WTC11 (cell line): ENCODE results near the gene HLA-DQB1. TPM values are rescaled to one million over a fixed set of nuclear protein-coding genes. Genes with fewer than 3 reads are reported as not detected.
"Not testable (repeated sequence)": the region's sequence is repeated elsewhere in the genome, so short reads cannot be mapped to it uniquely, and the experiment has no call there.

Experiments used
- ATAC-seq: fragments of 200-7000 bp; cut with Tn5 transposase; 2 replicates; pipeline ENCODE4 v1.10.0; 2021; ENCODE audit warnings: mild to moderate bottlenecking, moderate library complexity
- CTCF ChIA-PET: fragments of 300-600 bp; sonication (Branson Sonifier 250); formaldehyde crosslinking; loops from one replicate; lab custom pipeline; 2021; ENCODE audit warnings: antibody characterized with exemption; lab: Charles Lee
- POLR2A ChIA-PET: fragments of 350-600 bp; sonication (Branson Sonifier 250); formaldehyde crosslinking; loops from one replicate; lab custom pipeline; 2021; ENCODE audit warnings: antibody characterized with exemption; lab: Charles Lee
- DNase-seq: peaks from one replicate; pipeline ENCODE4 v3.0.0; 2021; ENCODE audit warnings: low spot score
- H3K27ac Mint-ChIP-seq: 2 replicates; pipeline ENCODE4 v1.8.0; 2021; ENCODE audit warnings: mixed read lengths
- H3K27me3 Mint-ChIP-seq: 2 replicates; pipeline ENCODE4 v1.8.0; 2021; ENCODE audit warnings: low read depth, mild to moderate bottlenecking, moderate library complexity, mixed read lengths
- H3K36me3 Mint-ChIP-seq: 2 replicates; pipeline ENCODE4 v1.8.0; 2021; ENCODE audit warnings: mixed read lengths
- H3K4me1 Mint-ChIP-seq: 2 replicates; pipeline ENCODE4 v1.8.0; 2022; ENCODE audit warnings: mixed read lengths
- H3K4me3 Mint-ChIP-seq: 2 replicates; pipeline ENCODE4 v1.8.0; 2021; ENCODE audit warnings: mild to moderate bottlenecking, moderate library complexity, mixed read lengths
- H3K9me3 Mint-ChIP-seq: 2 replicates; pipeline ENCODE4 v1.8.0; 2021; ENCODE audit warnings: mixed read lengths
- CREM ChIP-seq: sonication (generic); formaldehyde crosslinking; IDR thresholded peaks from 2 replicates; pipeline ENCODE4 v1.8.1; 2022; ENCODE audit warnings: mild to moderate bottlenecking, missing genetic modification reagents, moderate library complexity
- ESRRA ChIP-seq: sonication (generic); formaldehyde crosslinking; IDR thresholded peaks from 2 replicates; pipeline ENCODE4 v1.8.1; 2022; ENCODE audit warnings: mild to moderate bottlenecking, missing genetic modification reagents, borderline replicate concordance
- ETV6 ChIP-seq: sonication (generic); formaldehyde crosslinking; IDR thresholded peaks from 2 replicates; pipeline ENCODE4 v1.8.1; 2022; ENCODE audit warnings: mild to moderate bottlenecking, missing genetic modification reagents
- FOXJ3 ChIP-seq: sonication (generic); formaldehyde crosslinking; IDR thresholded peaks from 2 replicates; pipeline ENCODE4 v1.9.0; 2021; ENCODE audit warnings: missing genetic modification reagents, mild to moderate bottlenecking, borderline replicate concordance
- FOXK1 ChIP-seq: sonication (generic); formaldehyde crosslinking; IDR thresholded peaks from 2 replicates; pipeline ENCODE4 v1.8.0; 2022; ENCODE audit warnings: mild to moderate bottlenecking, moderate library complexity, missing genetic modification reagents
- IRF2 ChIP-seq: sonication (generic); formaldehyde crosslinking; IDR thresholded peaks from 2 replicates; pipeline ENCODE4 v1.8.0; 2022; ENCODE audit warnings: low read depth, missing genetic modification reagents, borderline replicate concordance
- NFATC4 ChIP-seq: fragments of 250-450 bp; sonication (Bioruptor Pico); IDR thresholded peaks from 2 replicates; pipeline ENCODE4 v1.9.0; 2021; ENCODE audit warnings: mild to moderate bottlenecking
- NFE2L1 ChIP-seq: sonication (generic); formaldehyde crosslinking; IDR thresholded peaks from 2 replicates; pipeline ENCODE4 v1.8.1; 2023; ENCODE audit warnings: missing genetic modification reagents
- NR2C2 ChIP-seq: sonication (generic); formaldehyde crosslinking; IDR thresholded peaks from 2 replicates; pipeline ENCODE4 v1.8.0; 2022; ENCODE audit warnings: mild to moderate bottlenecking, missing genetic modification reagents
- PRRX2 ChIP-seq: fragments of 250-450 bp; sonication (Bioruptor Pico); IDR thresholded peaks from 2 replicates; pipeline ENCODE4 v1.8.0; 2021; ENCODE audit warnings: mild to moderate bottlenecking
- SMAD4 ChIP-seq: sonication (generic); formaldehyde crosslinking; IDR thresholded peaks from 2 replicates; pipeline ENCODE4 v1.8.0; 2022; ENCODE audit warnings: mild to moderate bottlenecking, missing genetic modification reagents
- SP1 ChIP-seq: sonication (generic); formaldehyde crosslinking; conservative IDR thresholded peaks from 2 replicates; pipeline ENCODE4 v1.8.1; 2022; ENCODE audit warnings: missing genetic modification reagents
- ZNF232 ChIP-seq: sonication (generic); formaldehyde crosslinking; IDR thresholded peaks from 2 replicates; pipeline ENCODE4 v1.8.0; 2022; ENCODE audit warnings: mild to moderate bottlenecking, missing genetic modification reagents
- ZNF671 ChIP-seq: fragments of 250-450 bp; sonication (Bioruptor Pico); IDR thresholded peaks from 2 replicates; pipeline ENCODE4 v1.8.0; 2021; ENCODE audit warnings: mild to moderate bottlenecking
- total RNA-seq: library from RNA; stranded (reverse); gene quantifications from 3 replicates; pipeline ENCODE4 v1.2.3, GENCODE V29; 2021
- TF ChIP-seq, protein P1 (sequence below): sonication (generic); formaldehyde crosslinking; IDR thresholded peaks from 2 replicates; pipeline ENCODE4 v1.8.0; 2022; ENCODE audit warnings: missing genetic modification reagents
- TF ChIP-seq, protein P2 (sequence below): sonication (generic); formaldehyde crosslinking; IDR thresholded peaks from 2 replicates; pipeline ENCODE4 v1.8.0; 2022; ENCODE audit warnings: mild to moderate bottlenecking, missing genetic modification reagents
- TF ChIP-seq, protein P3 (sequence below): sonication (generic); formaldehyde crosslinking; IDR thresholded peaks from 2 replicates; pipeline ENCODE4 v1.8.0; 2023; ENCODE audit warnings: missing genetic modification reagents
- TF ChIP-seq, protein P4 (sequence below): sonication (generic); formaldehyde crosslinking; conservative IDR thresholded peaks from 2 replicates; pipeline ENCODE4 v1.8.1; 2022; ENCODE audit warnings: mild to moderate bottlenecking, missing genetic modification reagents

Gene HLA-DQB1
- total RNA-seq, 1 experiment from 2014 or later, result 0.83 TPM

DNA sequence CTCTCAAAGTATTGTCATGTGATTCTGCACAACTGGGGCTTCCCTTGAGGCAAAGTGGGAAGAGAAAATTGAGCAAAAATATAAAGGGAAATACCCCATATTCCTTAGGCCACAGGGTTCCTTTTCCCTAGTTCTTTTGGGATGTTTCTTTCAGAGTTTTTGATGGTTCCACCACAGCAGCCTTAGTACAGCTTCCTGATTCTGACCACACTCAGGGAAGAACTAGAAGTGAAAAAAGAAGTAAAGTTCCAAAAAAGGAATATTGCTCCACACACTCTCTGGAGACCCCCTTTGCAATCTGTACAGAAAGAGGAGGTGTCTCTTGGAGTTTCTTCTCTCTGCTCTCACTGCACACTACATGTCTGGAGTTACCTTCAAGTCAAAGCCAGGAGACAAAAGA, 46.8 kb upstream of the HLA-DQB1 start (continued):
- TF ChIP-seq, protein P1, sequence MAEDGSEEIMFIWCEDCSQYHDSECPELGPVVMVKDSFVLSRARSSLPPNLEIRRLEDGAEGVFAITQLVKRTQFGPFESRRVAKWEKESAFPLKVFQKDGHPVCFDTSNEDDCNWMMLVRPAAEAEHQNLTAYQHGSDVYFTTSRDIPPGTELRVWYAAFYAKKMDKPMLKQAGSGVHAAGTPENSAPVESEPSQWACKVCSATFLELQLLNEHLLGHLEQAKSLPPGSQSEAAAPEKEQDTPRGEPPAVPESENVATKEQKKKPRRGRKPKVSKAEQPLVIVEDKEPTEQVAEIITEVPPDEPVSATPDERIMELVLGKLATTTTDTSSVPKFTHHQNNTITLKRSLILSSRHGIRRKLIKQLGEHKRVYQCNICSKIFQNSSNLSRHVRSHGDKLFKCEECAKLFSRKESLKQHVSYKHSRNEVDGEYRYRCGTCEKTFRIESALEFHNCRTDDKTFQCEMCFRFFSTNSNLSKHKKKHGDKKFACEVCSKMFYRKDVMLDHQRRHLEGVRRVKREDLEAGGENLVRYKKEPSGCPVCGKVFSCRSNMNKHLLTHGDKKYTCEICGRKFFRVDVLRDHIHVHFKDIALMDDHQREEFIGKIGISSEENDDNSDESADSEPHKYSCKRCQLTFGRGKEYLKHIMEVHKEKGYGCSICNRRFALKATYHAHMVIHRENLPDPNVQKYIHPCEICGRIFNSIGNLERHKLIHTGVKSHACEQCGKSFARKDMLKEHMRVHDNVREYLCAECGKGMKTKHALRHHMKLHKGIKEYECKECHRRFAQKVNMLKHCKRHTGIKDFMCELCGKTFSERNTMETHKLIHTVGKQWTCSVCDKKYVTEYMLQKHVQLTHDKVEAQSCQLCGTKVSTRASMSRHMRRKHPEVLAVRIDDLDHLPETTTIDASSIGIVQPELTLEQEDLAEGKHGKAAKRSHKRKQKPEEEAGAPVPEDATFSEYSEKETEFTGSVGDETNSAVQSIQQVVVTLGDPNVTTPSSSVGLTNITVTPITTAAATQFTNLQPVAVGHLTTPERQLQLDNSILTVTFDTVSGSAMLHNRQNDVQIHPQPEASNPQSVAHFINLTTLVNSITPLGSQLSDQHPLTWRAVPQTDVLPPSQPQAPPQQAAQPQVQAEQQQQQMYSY, result no peak
- no peak for TF ChIP-seq SP1 (CRISPR knock-in tag)
- no peak for TF ChIP-seq PRRX2
- no peak for TF ChIP-seq ZNF232 (CRISPR knock-in tag)

DNA sequence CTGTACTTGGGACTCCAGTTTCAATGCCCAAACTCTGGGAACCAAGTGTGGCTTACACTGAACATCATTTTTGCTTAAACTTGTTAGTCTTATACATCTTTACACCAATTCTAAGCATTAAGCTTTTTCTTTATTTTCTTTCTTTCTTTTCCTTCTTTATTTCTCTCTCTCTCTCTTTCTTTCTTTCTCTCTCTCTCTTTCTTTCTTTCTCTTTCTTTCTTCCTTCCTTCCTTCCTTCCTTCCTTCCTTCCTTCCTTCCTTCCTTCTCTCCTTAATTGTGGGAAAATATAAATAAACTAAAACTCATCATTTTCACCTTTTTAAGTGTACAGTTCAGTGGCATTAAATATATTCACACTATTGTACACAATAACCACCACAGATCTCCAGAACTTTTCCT, 43.2 kb upstream of the HLA-DQB1 start:
- H3K27me3 Mint-ChIP-seq, result peaks cover 6% of the 10 kb centered on the region; the same call in 1 of the 2 replicates
- no peaks in the 10 kb centered on the region for H3K4me1 Mint-ChIP-seq

DNA sequence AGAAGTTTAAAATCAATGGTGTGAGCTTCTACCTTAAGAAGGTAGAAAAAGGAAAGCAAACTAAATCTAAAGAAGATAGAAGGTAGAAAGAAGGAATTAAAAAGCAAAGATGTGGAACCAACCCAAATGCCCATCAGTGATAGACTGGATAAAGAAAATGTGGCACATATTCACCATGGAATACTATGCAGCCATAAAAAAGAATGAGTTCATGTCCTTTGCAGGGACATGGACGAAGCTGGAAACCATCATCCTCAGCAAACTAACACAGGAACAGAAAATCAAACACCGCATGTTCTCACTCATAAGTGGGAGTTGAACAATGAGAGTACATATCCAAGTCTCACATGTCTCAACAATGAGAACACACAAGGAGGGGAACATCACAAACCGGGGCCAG, 38.7 kb upstream of the HLA-DQB1 start:
- ATAC-seq, H3K36me3 Mint-ChIP-seq, H3K27ac Mint-ChIP-seq, CTCF ChIA-PET, POLR2A ChIA-PET, H3K4me1 Mint-ChIP-seq, H3K4me3 Mint-ChIP-seq, DNase-seq, H3K27me3 Mint-ChIP-seq: not testable (repeated sequence)
- H3K9me3 Mint-ChIP-seq, result peaks cover 21% of the 10 kb centered on the region

More for the DNA sequence above, 43.2 kb upstream of the HLA-DQB1 start:
- POLR2A ChIA-PET, result no interaction called here
- DNase-seq, result no peak
- ATAC-seq, result no peak
- TF ChIP-seq NFATC4 (CRISPR knock-in tag), result no peak
- no peak for TF ChIP-seq SMAD4 (CRISPR knock-in tag)
- no peak for TF ChIP-seq ESRRA (CRISPR knock-in tag)
- no peak for TF ChIP-seq CREM
- TF ChIP-seq, protein P2, sequence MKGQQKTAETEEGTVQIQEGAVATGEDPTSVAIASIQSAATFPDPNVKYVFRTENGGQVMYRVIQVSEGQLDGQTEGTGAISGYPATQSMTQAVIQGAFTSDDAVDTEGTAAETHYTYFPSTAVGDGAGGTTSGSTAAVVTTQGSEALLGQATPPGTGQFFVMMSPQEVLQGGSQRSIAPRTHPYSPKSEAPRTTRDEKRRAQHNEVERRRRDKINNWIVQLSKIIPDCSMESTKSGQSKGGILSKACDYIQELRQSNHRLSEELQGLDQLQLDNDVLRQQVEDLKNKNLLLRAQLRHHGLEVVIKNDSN (CRISPR knock-in tag), result no peak
- no peak for TF ChIP-seq ZNF232 (CRISPR knock-in tag)
- TF ChIP-seq FOXJ3, result no peak
- no peak for TF ChIP-seq ETV6 (CRISPR knock-in tag)
- TF ChIP-seq NR2C2 (CRISPR knock-in tag), result no peak
- TF ChIP-seq, all 79 proteins: peak for 0
- H3K9me3 Mint-ChIP-seq, result peaks cover 22% of the 10 kb centered on the region
- CTCF ChIA-PET, result no interaction called here
- H3K27ac Mint-ChIP-seq, result no peak overlapping the region
- 0 out of 2 replicates have a peak, but pooled peaks cover 3% of the 10 kb centered on the region for H3K36me3 Mint-ChIP-seq
- no peak overlapping the region for H3K4me3 Mint-ChIP-seq

DNA sequence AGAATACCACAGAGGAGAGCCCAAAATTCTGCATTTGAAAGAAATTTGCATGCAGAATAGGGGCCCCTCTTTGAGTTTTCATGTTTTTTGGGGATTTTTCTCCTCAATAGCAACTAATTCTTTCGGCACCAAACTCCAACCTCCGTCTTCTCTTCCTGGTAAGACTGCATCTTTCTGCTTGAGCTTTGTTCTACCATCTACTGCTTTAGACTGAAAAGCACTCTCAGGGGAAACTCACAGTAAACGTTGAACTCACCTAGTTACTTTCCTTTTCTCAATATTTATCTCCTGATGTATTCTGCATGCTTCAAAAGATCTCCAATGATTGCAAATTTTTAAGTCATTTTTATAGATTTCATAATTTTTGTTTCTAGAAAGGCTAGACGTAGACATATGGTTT, 36.9 kb upstream of the HLA-DQB1 start:
- no peak overlapping the region for H3K4me3 Mint-ChIP-seq
- ATAC-seq (no peak), DNase-seq (no peak)
- no peaks in the 10 kb centered on the region for H3K4me1 Mint-ChIP-seq
- H3K9me3 Mint-ChIP-seq, result peaks cover 14% of the 10 kb centered on the region
- no peak overlapping the region for H3K27ac Mint-ChIP-seq
- TF ChIP-seq ZNF671 (CRISPR knock-in tag), result no peak
- TF ChIP-seq IRF2, result no peak
- TF ChIP-seq FOXK1 (CRISPR knock-in tag), result no peak
- TF ChIP-seq NR2C2 (CRISPR knock-in tag), result no peak
- TF ChIP-seq, protein P3, sequence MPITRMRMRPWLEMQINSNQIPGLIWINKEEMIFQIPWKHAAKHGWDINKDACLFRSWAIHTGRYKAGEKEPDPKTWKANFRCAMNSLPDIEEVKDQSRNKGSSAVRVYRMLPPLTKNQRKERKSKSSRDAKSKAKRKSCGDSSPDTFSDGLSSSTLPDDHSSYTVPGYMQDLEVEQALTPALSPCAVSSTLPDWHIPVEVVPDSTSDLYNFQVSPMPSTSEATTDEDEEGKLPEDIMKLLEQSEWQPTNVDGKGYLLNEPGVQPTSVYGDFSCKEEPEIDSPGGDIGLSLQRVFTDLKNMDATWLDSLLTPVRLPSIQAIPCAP (CRISPR knock-in tag), result no peak
- TF ChIP-seq NFE2L1 (CRISPR knock-in tag), result no peak
- TF ChIP-seq, protein P4, sequence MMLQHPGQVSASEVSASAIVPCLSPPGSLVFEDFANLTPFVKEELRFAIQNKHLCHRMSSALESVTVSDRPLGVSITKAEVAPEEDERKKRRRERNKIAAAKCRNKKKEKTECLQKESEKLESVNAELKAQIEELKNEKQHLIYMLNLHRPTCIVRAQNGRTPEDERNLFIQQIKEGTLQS, result no peak
- no peak for TF ChIP-seq ETV6 (CRISPR knock-in tag)
- 0 out of 2 replicates have a peak, but pooled peaks cover 3% of the 10 kb centered on the region for H3K36me3 Mint-ChIP-seq
- ChIA-PET POLR2A (interaction anchor here (0.7 kb wide), 1 partner anchor 66 kb away, joined by 3 read pairs; no protein-coding TSS in a partner anchor), CTCF (interaction anchor here (1.0 to 2.9 kb wide), 3 partner anchors 82 to 272 kb away, joined by 3 to 14 read pairs (median 3); no protein-coding TSS in a partner anchor)
- 0 out of 2 replicates have a peak, but pooled peaks cover under 1% of the 10 kb centered on the region for H3K27me3 Mint-ChIP-seq
